Gastrocnemius medialis (tissue), 4 donors: ENCODE measurements around the gene EYA3.

Experiments used
- CTCF ChIP-seq, 5 experiments: fragments of 450-650 bp in 3 of 5; fragments of 200-600 bp in 2 of 5; sonication (generic) in 2 of 5; IDR thresholded peaks in 4 of 5; conservative IDR thresholded peaks in 1 of 5; 1 replicate in 4 of 5; 2 replicates in 1 of 5; pipeline ENCODE4 v1.5.1; 2016 to 2019; ENCODE audit warnings: antibody characterized with exemption in 5 of 5, mild to moderate bottlenecking in 3 of 5, moderate library complexity in 3 of 5
- POLR2A ChIP-seq, 2 donors: fragments of 450-650 bp; IDR thresholded peaks; one replicate each; pipeline ENCODE4 v1.6.1; 2017; ENCODE audit warnings: antibody characterized with exemption in 2 of 2, mild to moderate bottlenecking in 2 of 2, moderate library complexity in 2 of 2

GRCh38 chr1:28136169-28136921 lies 47.9 kb upstream of the EYA3 start:
- TF ChIP-seq CTCF (IDR thresholded peaks at IDR 0.05 in 4 of 5, conservative IDR thresholded peaks at IDR 0.05 in 1 of 5): no peak
- TF ChIP-seq POLR2A (IDR thresholded peaks at IDR 0.05): no peak
